ENCODE measurements around the gene TNFRSF17.

Gene TNFRSF17

DNA sequence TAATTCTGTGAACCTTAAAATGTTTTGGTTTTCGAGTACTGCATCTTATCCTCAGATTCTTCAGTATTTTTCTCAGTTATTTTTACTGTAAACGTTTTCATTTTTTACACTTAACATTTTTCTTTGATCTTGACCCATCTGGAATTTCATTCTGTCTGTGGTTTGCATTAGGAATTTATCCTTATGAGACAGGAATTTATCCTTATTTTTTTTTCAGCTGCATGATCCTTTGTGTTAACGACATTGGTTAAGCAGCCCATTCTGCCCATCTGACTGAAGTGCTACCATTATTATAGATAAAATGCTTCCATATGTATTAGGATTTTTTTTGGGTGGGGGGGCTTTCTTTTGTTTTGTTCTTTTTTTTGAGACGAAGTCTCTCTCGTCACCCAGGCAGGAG is 52.5 kb downstream of the TNFRSF17 start:
- Histone ChIP-seq H3K9me2 (replicated peaks; ENCODE audit: low read depth, low read length) (no peaks in the 10 kb centered on the region), H3K9me3 (ENCODE audit: insufficient read depth, low read depth, low read length) (no peaks in the 10 kb centered on the region), H3K4me1 (ENCODE audit: insufficient read depth, low read length, poor library complexity, severe bottlenecking) (no peaks in the 10 kb centered on the region), H3K4me3 (ENCODE audit: low read length, poor library complexity, severe bottlenecking) (no peak overlapping the region), H3K36me3 (ENCODE audit: insufficient read depth, low read length) (no peaks in the 10 kb centered on the region), H4K20me1 (ENCODE audit: insufficient read depth, low read length, poor library complexity, severe bottlenecking) (no peaks in the 10 kb centered on the region), H3F3A (ENCODE audit: low read depth) (no peaks in the 10 kb centered on the region), H3K27me3 (ENCODE audit: insufficient read depth, low read length, poor library complexity, severe bottlenecking) (no peaks in the 10 kb centered on the region), H3K79me2 (ENCODE audit: insufficient read depth, low read length) (no peaks in the 10 kb centered on the region), H3K9ac (ENCODE audit: low read depth, low read length, poor library complexity, severe bottlenecking) (no peak overlapping the region), H2AFZ (ENCODE audit: low read length) (no peak overlapping the region), H3K4me2 (ENCODE audit: low read depth, low read length, poor library complexity, severe bottlenecking) (no peak overlapping the region)
- TF ChIP-seq, protein P1, sequence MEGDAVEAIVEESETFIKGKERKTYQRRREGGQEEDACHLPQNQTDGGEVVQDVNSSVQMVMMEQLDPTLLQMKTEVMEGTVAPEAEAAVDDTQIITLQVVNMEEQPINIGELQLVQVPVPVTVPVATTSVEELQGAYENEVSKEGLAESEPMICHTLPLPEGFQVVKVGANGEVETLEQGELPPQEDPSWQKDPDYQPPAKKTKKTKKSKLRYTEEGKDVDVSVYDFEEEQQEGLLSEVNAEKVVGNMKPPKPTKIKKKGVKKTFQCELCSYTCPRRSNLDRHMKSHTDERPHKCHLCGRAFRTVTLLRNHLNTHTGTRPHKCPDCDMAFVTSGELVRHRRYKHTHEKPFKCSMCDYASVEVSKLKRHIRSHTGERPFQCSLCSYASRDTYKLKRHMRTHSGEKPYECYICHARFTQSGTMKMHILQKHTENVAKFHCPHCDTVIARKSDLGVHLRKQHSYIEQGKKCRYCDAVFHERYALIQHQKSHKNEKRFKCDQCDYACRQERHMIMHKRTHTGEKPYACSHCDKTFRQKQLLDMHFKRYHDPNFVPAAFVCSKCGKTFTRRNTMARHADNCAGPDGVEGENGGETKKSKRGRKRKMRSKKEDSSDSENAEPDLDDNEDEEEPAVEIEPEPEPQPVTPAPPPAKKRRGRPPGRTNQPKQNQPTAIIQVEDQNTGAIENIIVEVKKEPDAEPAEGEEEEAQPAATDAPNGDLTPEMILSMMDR (conservative IDR thresholded peaks at IDR 0.05; ENCODE audit: low read length), result no peak
- no peak for TF ChIP-seq EZH2phosphoT487 (IDR thresholded peaks at IDR 0.05; ENCODE audit: borderline replicate concordance)
